ENCODE measurements around the gene TBC1D5.

DNA sequence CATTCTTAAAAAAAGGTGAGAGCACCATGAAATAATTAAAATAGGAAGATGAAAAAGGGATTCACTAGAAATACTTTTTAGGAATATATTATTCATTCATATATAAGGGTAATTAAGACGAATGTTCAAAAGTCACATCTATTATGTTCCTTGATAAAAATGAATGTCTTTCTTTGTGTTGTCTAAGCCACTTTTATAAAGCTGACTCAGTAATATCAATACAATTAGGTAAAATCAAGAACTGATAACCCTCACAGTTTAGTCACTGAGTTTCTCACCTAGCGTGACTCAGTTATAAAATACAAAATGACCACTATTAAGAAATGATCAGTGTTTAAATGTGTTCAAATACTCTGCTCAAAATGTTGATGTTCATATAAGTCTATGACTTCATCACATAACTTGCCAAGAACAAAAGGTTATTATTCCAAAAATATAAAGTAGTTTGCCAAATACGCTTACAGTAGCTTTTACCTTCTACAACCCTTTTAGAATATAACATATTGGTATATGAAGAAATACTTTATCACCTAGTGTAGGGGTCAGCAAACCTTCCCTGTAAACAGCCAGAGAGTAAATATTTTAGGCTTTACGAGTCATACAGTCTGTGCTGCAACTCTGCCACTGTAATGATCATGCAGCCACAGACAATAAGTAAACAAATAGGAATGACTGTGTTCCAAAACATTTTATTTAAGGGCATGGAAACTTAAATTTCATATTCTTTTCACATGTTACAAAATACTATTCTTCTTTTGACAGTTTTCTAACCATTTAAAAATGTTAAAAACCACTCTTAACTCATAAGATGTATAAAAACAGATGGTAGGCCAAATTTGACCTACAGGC, 369.8 kb downstream of the TBC1D5 start:
- TF ChIP-seq CTCF (IDR thresholded peaks at IDR 0.05) = no peak
- TF ChIP-seq POLR2A (IDR thresholded peaks at IDR 0.05) = no peak
